HG03442 (cell line): ENCODE measurements around the gene SOD3.

Experiments used
- ATAC-seq: cut with Tn5 transposase; IDR thresholded peaks from one replicate; pipeline ENCODE4 v1.9.1; 2021; ENCODE audit warnings: mild to moderate bottlenecking, moderate library complexity; ENCODE audit not compliant: unreplicated experiment

SOD3 gene

GRCh38 chr4:24801136-24801855, 5.9 kb downstream of the SOD3 start:
- no peak for ATAC-seq

- no peak for ATAC-seq
Measured at GRCh38 chr4:24802648-24803047, 7.3 kb downstream of the SOD3 start.

- no peak for ATAC-seq
Measured at GRCh38 chr4:24805067-24805466, 9.7 kb downstream of the SOD3 start.

- ATAC-seq = no peak
Measured at GRCh38 chr4:24805566-24805965, 10.2 kb downstream of the SOD3 start.

- ATAC-seq = no peak
Measured at GRCh38 chr4:24806206-24806990, 11.0 kb downstream of the SOD3 start.

- ATAC-seq = no peak
Measured at GRCh38 chr4:24807611-24808010, 12.2 kb downstream of the SOD3 start.

- no peak for ATAC-seq
Measured at GRCh38 chr4:24808261-24808660, 12.9 kb downstream of the SOD3 start.

GRCh38 chr4:24808955-24809354, 13.6 kb downstream of the SOD3 start:
- ATAC-seq = no peak

- no peak for ATAC-seq
Measured at GRCh38 chr4:24809376-24809775, 14.0 kb downstream of the SOD3 start.

- ATAC-seq = no peak
Measured at GRCh38 chr4:24809815-24810405, 14.5 kb downstream of the SOD3 start.

- no peak for ATAC-seq
Measured at GRCh38 chr4:24810871-24811631, 15.7 kb downstream of the SOD3 start.

GRCh38 chr4:24813732-24814131, 18.4 kb downstream of the SOD3 start:
- ATAC-seq = no peak

GRCh38 chr4:24816797-24817196, 21.4 kb downstream of the SOD3 start:
- ATAC-seq = no peak

- no peak for ATAC-seq
Measured at GRCh38 chr4:24820541-24820940, 25.2 kb downstream of the SOD3 start.

- ATAC-seq = no peak
Measured at GRCh38 chr4:24824720-24825119, 29.3 kb downstream of the SOD3 start.

GRCh38 chr4:24831637-24832036, 36.3 kb downstream of the SOD3 start:
- no peak for ATAC-seq

- ATAC-seq = no peak
Measured at GRCh38 chr4:24835696-24836095, 40.3 kb downstream of the SOD3 start.

- peak; percentile 62 for ATAC-seq
Measured at GRCh38 chr4:24836661-24837242, 41.4 kb downstream of the SOD3 start.

- ATAC-seq = no peak
Measured at GRCh38 chr4:24837336-24837735, 42.0 kb downstream of the SOD3 start.

- no peak for ATAC-seq
Measured at GRCh38 chr4:24837781-24838180, 42.4 kb downstream of the SOD3 start.

- ATAC-seq = no peak
Measured at GRCh38 chr4:24840362-24840761, 45.0 kb downstream of the SOD3 start.
